WTC11 (cell line): ENCODE results near the gene SELENOH. TPM values are rescaled to one million over a fixed set of nuclear protein-coding genes. Genes with fewer than 3 reads are reported as not detected.

ENCODE experiments used
- ATAC-seq: fragments of 200-7000 bp; cut with Tn5 transposase; 2 replicates; pipeline ENCODE4 v1.10.0; 2021; ENCODE audit warnings: mild to moderate bottlenecking, moderate library complexity
- CTCF ChIA-PET: fragments of 300-600 bp; sonication (Branson Sonifier 250); formaldehyde crosslinking; loops from one replicate; lab custom pipeline; 2021; ENCODE audit warnings: antibody characterized with exemption; lab: Charles Lee
- POLR2A ChIA-PET: fragments of 350-600 bp; sonication (Branson Sonifier 250); formaldehyde crosslinking; loops from one replicate; lab custom pipeline; 2021; ENCODE audit warnings: antibody characterized with exemption; lab: Charles Lee
- DNase-seq: peaks from one replicate; pipeline ENCODE4 v3.0.0; 2021; ENCODE audit warnings: low spot score
- H3K27ac Mint-ChIP-seq: 2 replicates; pipeline ENCODE4 v1.8.0; 2021; ENCODE audit warnings: mixed read lengths
- H3K27me3 Mint-ChIP-seq: 2 replicates; pipeline ENCODE4 v1.8.0; 2021; ENCODE audit warnings: low read depth, mild to moderate bottlenecking, moderate library complexity, mixed read lengths
- H3K36me3 Mint-ChIP-seq: 2 replicates; pipeline ENCODE4 v1.8.0; 2021; ENCODE audit warnings: mixed read lengths
- H3K4me1 Mint-ChIP-seq: 2 replicates; pipeline ENCODE4 v1.8.0; 2022; ENCODE audit warnings: mixed read lengths
- H3K4me3 Mint-ChIP-seq: 2 replicates; pipeline ENCODE4 v1.8.0; 2021; ENCODE audit warnings: mild to moderate bottlenecking, moderate library complexity, mixed read lengths
- H3K9me3 Mint-ChIP-seq: 2 replicates; pipeline ENCODE4 v1.8.0; 2021; ENCODE audit warnings: mixed read lengths
- CBFB ChIP-seq: sonication (generic); formaldehyde crosslinking; IDR thresholded peaks from 2 replicates; pipeline ENCODE4 v1.8.1; 2022; ENCODE audit warnings: mild to moderate bottlenecking, low read depth, missing genetic modification reagents
- CREB1 ChIP-seq: sonication (generic); formaldehyde crosslinking; IDR thresholded peaks from 2 replicates; pipeline ENCODE4 v1.8.0; 2023; ENCODE audit warnings: mild to moderate bottlenecking, missing genetic modification reagents
- CREM ChIP-seq: sonication (generic); formaldehyde crosslinking; IDR thresholded peaks from 2 replicates; pipeline ENCODE4 v1.8.1; 2022; ENCODE audit warnings: mild to moderate bottlenecking, missing genetic modification reagents, moderate library complexity
- EMX1 ChIP-seq: fragments of 250-450 bp; sonication (Bioruptor Pico); IDR thresholded peaks from 2 replicates; pipeline ENCODE4 v1.8.0; 2021; ENCODE audit warnings: mild to moderate bottlenecking
- ESRRA ChIP-seq: sonication (generic); formaldehyde crosslinking; IDR thresholded peaks from 2 replicates; pipeline ENCODE4 v1.8.1; 2022; ENCODE audit warnings: mild to moderate bottlenecking, missing genetic modification reagents, borderline replicate concordance
- GABPB1 ChIP-seq: sonication (generic); formaldehyde crosslinking; IDR thresholded peaks from 2 replicates; pipeline ENCODE4 v1.8.1; 2023; ENCODE audit warnings: mild to moderate bottlenecking, missing genetic modification reagents
- IRF2 ChIP-seq: sonication (generic); formaldehyde crosslinking; IDR thresholded peaks from 2 replicates; pipeline ENCODE4 v1.8.0; 2022; ENCODE audit warnings: low read depth, missing genetic modification reagents, borderline replicate concordance
- JAZF1 ChIP-seq: fragments of 250-450 bp; sonication (Bioruptor Pico); IDR thresholded peaks from 2 replicates; pipeline ENCODE4 v1.9.0; 2021; ENCODE audit warnings: moderate library complexity, mild to moderate bottlenecking, inconsistent platforms
- MYBL2 ChIP-seq: sonication (generic); formaldehyde crosslinking; IDR thresholded peaks from 2 replicates; pipeline ENCODE4 v1.8.1; 2023; ENCODE audit warnings: mild to moderate bottlenecking, moderate library complexity, missing genetic modification reagents
- NR3C1 ChIP-seq: sonication (generic); formaldehyde crosslinking; conservative IDR thresholded peaks from 2 replicates; pipeline ENCODE4 v1.8.1; 2023; ENCODE audit warnings: low read depth, mild to moderate bottlenecking, missing genetic modification reagents
- PRRX2 ChIP-seq: fragments of 250-450 bp; sonication (Bioruptor Pico); IDR thresholded peaks from 2 replicates; pipeline ENCODE4 v1.8.0; 2021; ENCODE audit warnings: mild to moderate bottlenecking
- SP1 ChIP-seq: sonication (generic); formaldehyde crosslinking; conservative IDR thresholded peaks from 2 replicates; pipeline ENCODE4 v1.8.1; 2022; ENCODE audit warnings: missing genetic modification reagents
- TP53 ChIP-seq: sonication (generic); formaldehyde crosslinking; IDR thresholded peaks from 2 replicates; pipeline ENCODE4 v1.8.1; 2023; ENCODE audit warnings: mild to moderate bottlenecking, missing genetic modification reagents
- ZNF121 ChIP-seq: sonication (generic); formaldehyde crosslinking; IDR thresholded peaks from 2 replicates; pipeline ENCODE4 v1.8.0; 2023; ENCODE audit warnings: missing genetic modification reagents
- ZNF396 ChIP-seq: fragments of 250-450 bp; sonication (Bioruptor Pico); IDR thresholded peaks from 2 replicates; pipeline ENCODE4 v1.8.0; 2021; ENCODE audit warnings: mild to moderate bottlenecking, moderate library complexity, borderline replicate concordance
- total RNA-seq: library from RNA; stranded (reverse); gene quantifications from 3 replicates; pipeline ENCODE4 v1.2.3, GENCODE V29; 2021
- TF ChIP-seq, protein P1 (sequence below): fragments of 250-450 bp; sonication (Bioruptor Pico); IDR thresholded peaks from 2 replicates; pipeline ENCODE4 v1.9.0; 2021; ENCODE audit warnings: mild to moderate bottlenecking, borderline replicate concordance
- TF ChIP-seq, protein P2 (sequence below): sonication (generic); formaldehyde crosslinking; IDR thresholded peaks from 2 replicates; pipeline ENCODE4 v1.8.0; 2022; ENCODE audit warnings: mild to moderate bottlenecking, missing genetic modification reagents
- TF ChIP-seq, protein P3 (sequence below): sonication (generic); formaldehyde crosslinking; IDR thresholded peaks from 2 replicates; pipeline ENCODE4 v1.8.1; 2023; ENCODE audit warnings: mild to moderate bottlenecking, missing genetic modification reagents
- TF ChIP-seq, protein P4 (sequence below): sonication (generic); formaldehyde crosslinking; conservative IDR thresholded peaks from 2 replicates; pipeline ENCODE4 v1.8.1; 2023; ENCODE audit warnings: mild to moderate bottlenecking, low read depth, missing genetic modification reagents, moderate library complexity
- TF ChIP-seq, protein P5 (sequence below): sonication (generic); formaldehyde crosslinking; IDR thresholded peaks from 2 replicates; pipeline ENCODE4 v1.8.1; 2022; ENCODE audit warnings: mild to moderate bottlenecking, moderate library complexity, missing genetic modification reagents

Gene SELENOH
- total RNA-seq, 1 experiment from 2014 or later, result 251 TPM

DNA sequence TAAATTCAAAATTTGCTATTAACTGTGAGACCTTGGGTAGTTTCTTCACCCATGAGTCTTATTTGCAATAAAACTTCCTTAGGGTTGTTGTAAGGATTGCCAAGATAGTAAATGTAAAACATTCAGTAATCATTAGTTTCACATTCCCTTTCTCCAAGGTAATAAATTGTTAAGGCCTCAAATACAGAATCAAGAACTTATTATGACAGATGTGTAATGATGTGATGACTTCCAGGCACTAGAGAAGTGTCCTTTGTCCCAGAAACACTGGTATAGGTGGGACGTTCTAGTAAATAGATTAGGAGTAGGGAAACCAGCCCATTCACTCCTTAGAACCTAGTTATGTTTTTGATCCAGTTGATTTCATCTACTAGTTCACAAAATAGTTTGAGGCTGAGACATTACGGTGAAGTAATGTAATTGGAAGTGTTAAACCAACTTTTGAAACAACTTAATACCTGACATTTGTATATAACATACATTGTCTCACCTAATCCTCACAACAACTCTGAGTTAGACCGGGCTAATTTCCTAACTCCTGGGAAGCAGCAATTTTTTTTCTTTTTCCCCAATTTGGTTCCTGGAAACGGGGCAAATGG is 45.8 kb downstream of the SELENOH start (continued):
- TF ChIP-seq, protein P1, sequence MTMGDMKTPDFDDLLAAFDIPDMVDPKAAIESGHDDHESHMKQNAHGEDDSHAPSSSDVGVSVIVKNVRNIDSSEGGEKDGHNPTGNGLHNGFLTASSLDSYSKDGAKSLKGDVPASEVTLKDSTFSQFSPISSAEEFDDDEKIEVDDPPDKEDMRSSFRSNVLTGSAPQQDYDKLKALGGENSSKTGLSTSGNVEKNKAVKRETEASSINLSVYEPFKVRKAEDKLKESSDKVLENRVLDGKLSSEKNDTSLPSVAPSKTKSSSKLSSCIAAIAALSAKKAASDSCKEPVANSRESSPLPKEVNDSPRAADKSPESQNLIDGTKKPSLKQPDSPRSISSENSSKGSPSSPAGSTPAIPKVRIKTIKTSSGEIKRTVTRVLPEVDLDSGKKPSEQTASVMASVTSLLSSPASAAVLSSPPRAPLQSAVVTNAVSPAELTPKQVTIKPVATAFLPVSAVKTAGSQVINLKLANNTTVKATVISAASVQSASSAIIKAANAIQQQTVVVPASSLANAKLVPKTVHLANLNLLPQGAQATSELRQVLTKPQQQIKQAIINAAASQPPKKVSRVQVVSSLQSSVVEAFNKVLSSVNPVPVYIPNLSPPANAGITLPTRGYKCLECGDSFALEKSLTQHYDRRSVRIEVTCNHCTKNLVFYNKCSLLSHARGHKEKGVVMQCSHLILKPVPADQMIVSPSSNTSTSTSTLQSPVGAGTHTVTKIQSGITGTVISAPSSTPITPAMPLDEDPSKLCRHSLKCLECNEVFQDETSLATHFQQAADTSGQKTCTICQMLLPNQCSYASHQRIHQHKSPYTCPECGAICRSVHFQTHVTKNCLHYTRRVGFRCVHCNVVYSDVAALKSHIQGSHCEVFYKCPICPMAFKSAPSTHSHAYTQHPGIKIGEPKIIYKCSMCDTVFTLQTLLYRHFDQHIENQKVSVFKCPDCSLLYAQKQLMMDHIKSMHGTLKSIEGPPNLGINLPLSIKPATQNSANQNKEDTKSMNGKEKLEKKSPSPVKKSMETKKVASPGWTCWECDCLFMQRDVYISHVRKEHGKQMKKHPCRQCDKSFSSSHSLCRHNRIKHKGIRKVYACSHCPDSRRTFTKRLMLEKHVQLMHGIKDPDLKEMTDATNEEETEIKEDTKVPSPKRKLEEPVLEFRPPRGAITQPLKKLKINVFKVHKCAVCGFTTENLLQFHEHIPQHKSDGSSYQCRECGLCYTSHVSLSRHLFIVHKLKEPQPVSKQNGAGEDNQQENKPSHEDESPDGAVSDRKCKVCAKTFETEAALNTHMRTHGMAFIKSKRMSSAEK (CRISPR knock-in tag), result no peak
- TF ChIP-seq SP1 (CRISPR knock-in tag), result no peak
- no peak for TF ChIP-seq NR3C1 (CRISPR knock-in tag)
- TF ChIP-seq ESRRA (CRISPR knock-in tag), result no peak
- TF ChIP-seq PRRX2, result no peak
- TF ChIP-seq, protein P2, sequence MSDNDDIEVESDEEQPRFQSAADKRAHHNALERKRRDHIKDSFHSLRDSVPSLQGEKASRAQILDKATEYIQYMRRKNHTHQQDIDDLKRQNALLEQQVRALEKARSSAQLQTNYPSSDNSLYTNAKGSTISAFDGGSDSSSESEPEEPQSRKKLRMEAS (CRISPR knock-in tag), result no peak
- TF ChIP-seq, protein P3, sequence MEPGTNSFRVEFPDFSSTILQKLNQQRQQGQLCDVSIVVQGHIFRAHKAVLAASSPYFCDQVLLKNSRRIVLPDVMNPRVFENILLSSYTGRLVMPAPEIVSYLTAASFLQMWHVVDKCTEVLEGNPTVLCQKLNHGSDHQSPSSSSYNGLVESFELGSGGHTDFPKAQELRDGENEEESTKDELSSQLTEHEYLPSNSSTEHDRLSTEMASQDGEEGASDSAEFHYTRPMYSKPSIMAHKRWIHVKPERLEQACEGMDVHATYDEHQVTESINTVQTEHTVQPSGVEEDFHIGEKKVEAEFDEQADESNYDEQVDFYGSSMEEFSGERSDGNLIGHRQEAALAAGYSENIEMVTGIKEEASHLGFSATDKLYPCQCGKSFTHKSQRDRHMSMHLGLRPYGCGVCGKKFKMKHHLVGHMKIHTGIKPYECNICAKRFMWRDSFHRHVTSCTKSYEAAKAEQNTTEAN (CRISPR knock-in tag), result no peak

DNA sequence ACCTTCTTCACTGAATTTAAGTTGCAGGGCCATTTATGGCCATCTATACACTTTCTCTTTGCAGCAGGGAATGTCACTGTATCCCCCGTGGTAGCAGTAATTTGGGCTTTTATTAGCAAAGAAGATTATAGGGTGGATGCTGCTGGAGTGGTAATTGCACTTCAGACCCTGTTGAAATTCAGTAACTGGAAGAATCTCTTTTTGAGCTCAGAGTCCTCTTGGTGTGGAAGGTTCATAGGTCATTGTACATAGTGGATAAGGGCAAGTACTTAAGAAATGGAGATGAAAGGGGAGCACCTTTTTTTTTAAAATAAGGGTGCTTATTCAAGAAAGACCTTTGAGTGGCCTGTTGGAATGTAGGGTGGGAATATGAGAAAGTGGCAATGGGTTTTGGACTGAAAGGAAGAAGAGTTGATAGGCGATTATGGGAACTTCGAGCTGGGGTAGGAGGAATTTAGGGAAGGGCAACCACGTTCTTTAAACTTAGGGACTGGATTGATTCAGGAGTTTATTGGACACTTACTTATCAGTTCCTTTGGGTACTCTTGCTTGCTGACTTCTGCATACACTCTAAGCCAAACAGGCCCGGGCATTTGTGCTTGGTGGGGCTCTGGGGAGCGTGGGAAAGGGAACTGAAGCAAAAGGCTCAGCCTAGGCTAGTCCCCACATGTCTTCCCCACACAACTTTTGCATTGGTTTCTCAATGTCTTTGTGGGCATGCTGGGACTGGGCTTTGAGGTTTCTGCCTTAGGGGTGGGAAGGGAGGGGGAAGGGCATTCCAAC is 46.8 kb downstream of the SELENOH start:
- CTCF ChIA-PET, result interaction anchor here (1.7 to 3.9 kb wide), 3 partner anchors 9 to 37 kb away, joined by 5 to 17 read pairs (median 14); partner anchors contain the start of gene BTBD18
- Mint-ChIP-seq H3K27ac (peak overlapping the region; percentile 81), H3K4me1 (peaks cover 61% of the 10 kb centered on the region), H3K9me3 (no peaks in the 10 kb centered on the region), H3K27me3 (no peaks in the 10 kb centered on the region), H3K36me3 (peaks cover 12% of the 10 kb centered on the region), H3K4me3 (peak overlapping the region; percentile 17; the same call in 1 of the 2 replicates)
- DNase-seq (peak; percentile 31), ATAC-seq (peak; percentile 77)
- POLR2A ChIA-PET, result interaction anchor here (1.0 to 1.6 kb wide), 3 partner anchors 9 to 47 kb away, joined by 3 to 5 read pairs (median 3); partner anchors contain the start of gene SELENOH
- TF ChIP-seq CREM (CRISPR knock-in tag) (no peak), EMX1 (no peak), GABPB1 (CRISPR knock-in tag) (no peak), CBFB (CRISPR knock-in tag) (no peak), MYBL2 (CRISPR knock-in tag) (no peak), ZNF121 (CRISPR knock-in tag) (no peak), IRF2 (CRISPR knock-in tag) (no peak), CREB1 (CRISPR knock-in tag) (no peak), SP1 (CRISPR knock-in tag) (no peak), ZNF396 (no peak), TP53 (CRISPR knock-in tag) (no peak), JAZF1 (CRISPR knock-in tag) (no peak)
- TF ChIP-seq, protein P1 (CRISPR knock-in tag), result no peak
- TF ChIP-seq, protein P4, sequence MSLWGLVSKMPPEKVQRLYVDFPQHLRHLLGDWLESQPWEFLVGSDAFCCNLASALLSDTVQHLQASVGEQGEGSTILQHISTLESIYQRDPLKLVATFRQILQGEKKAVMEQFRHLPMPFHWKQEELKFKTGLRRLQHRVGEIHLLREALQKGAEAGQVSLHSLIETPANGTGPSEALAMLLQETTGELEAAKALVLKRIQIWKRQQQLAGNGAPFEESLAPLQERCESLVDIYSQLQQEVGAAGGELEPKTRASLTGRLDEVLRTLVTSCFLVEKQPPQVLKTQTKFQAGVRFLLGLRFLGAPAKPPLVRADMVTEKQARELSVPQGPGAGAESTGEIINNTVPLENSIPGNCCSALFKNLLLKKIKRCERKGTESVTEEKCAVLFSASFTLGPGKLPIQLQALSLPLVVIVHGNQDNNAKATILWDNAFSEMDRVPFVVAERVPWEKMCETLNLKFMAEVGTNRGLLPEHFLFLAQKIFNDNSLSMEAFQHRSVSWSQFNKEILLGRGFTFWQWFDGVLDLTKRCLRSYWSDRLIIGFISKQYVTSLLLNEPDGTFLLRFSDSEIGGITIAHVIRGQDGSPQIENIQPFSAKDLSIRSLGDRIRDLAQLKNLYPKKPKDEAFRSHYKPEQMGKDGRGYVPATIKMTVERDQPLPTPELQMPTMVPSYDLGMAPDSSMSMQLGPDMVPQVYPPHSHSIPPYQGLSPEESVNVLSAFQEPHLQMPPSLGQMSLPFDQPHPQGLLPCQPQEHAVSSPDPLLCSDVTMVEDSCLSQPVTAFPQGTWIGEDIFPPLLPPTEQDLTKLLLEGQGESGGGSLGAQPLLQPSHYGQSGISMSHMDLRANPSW (CRISPR knock-in tag), result no peak
- TF ChIP-seq, protein P5, sequence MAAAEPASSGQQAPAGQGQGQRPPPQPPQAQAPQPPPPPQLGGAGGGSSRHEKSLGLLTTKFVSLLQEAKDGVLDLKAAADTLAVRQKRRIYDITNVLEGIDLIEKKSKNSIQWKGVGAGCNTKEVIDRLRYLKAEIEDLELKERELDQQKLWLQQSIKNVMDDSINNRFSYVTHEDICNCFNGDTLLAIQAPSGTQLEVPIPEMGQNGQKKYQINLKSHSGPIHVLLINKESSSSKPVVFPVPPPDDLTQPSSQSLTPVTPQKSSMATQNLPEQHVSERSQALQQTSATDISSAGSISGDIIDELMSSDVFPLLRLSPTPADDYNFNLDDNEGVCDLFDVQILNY, result no peak
